ENCODE measurements around the gene DPM2.

Gene DPM2

GRCh38 chr9:127941062-127941960 lies 3.7 kb upstream of the DPM2 start:
- Mint-ChIP-seq H3K36me3 (ENCODE audit: low read depth) (peaks cover 17% of the 10 kb centered on the region), H3K4me3 (no peak overlapping the region), H3K27ac (no peak overlapping the region), H3K4me1 (peaks cover 36% of the 10 kb centered on the region), H3K27me3 (peaks cover 3% of the 10 kb centered on the region), H3K9me3 (no peaks in the 10 kb centered on the region)
- DNase-seq (no peak), ATAC-seq (no peak)

- no peaks in the 10 kb centered on the region for H3K9me3 Mint-ChIP-seq
- no peak overlapping the region for H3K27ac Mint-ChIP-seq
- DNase-seq = no peak
- H3K4me1 Mint-ChIP-seq = peaks cover 43% of the 10 kb centered on the region
- no peak overlapping the region for H3K4me3 Mint-ChIP-seq
- ATAC-seq = no peak
- H3K27me3 Mint-ChIP-seq = peaks cover 3% of the 10 kb centered on the region
- H3K36me3 Mint-ChIP-seq (ENCODE audit: low read depth) = peaks cover 24% of the 10 kb centered on the region
Measured at GRCh38 chr9:127940593-127940992, 2.9 kb upstream of the DPM2 start.

- no peak for DNase-seq
- peak overlapping the region; percentile 35 for H3K4me3 Mint-ChIP-seq
- H3K4me1 Mint-ChIP-seq = peaks cover 42% of the 10 kb centered on the region
- no peak for ATAC-seq
- peaks cover 3% of the 10 kb centered on the region for H3K27me3 Mint-ChIP-seq
- H3K27ac Mint-ChIP-seq = peak overlapping the region; percentile 57
- H3K36me3 Mint-ChIP-seq (ENCODE audit: low read depth) = peaks cover 27% of the 10 kb centered on the region
- no peaks in the 10 kb centered on the region for H3K9me3 Mint-ChIP-seq
Measured at GRCh38 chr9:127938298-127938690, 640 bp upstream of the DPM2 start.

DNA sequence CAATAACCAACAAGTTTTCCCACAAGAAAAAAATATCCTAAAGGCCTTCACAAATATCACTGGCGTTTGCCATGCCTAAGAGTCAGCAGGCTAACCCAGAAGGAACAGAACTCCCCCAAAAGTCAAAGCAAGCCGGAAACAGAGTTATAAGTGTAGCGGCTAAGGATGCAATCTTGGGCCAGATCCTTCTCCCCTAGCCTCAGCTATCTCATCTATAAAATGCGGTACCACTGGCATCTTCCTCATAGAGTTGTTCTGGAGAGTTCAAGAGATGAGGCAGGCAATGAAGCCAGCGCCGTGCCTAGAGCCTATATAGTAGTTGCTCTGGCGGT lies 632 bp downstream of the DPM2 start:
- no peak for ATAC-seq
- Mint-ChIP-seq H3K27me3 (peaks cover 3% of the 10 kb centered on the region), H3K36me3 (ENCODE audit: low read depth) (peaks cover 21% of the 10 kb centered on the region), H3K4me1 (peaks cover 38% of the 10 kb centered on the region), H3K9me3 (no peaks in the 10 kb centered on the region), H3K4me3 (peak overlapping the region; percentile 91), H3K27ac (peak overlapping the region; percentile 89)
- no peak for DNase-seq

DNA sequence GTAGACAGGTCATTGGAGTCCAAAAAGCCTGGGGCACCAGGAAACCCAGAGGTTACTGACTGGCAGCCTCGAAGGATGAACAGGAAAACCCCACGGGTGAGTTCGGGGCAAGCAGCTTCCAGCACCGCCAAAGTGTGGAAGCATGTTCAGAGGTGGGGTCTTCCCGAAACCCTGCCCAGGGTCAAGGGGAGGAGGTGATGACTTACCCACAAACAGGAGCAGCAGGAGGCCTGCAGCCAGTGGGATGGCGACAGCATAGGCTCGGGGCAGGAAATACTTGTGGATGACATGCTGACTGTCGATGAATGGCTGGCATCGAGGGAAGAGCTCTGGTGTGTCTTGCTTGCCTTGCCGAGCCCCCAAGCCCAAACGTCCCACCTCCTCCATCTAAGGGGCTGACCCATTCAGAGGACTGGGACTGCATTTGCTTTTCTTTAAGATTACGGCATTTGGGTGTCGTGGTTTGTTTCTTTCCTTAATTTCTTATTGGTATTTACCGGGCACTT lies 1.3 kb downstream of the DPM2 start:
- peak overlapping the region; percentile 89 for H3K27ac Mint-ChIP-seq
- DNase-seq = no peak
- H3K9me3 Mint-ChIP-seq = no peaks in the 10 kb centered on the region
- ATAC-seq = no peak
- peak overlapping the region; percentile 91 for H3K4me3 Mint-ChIP-seq
- H3K4me1 Mint-ChIP-seq = peaks cover 40% of the 10 kb centered on the region
- peaks cover 3% of the 10 kb centered on the region for H3K27me3 Mint-ChIP-seq
- H3K36me3 Mint-ChIP-seq (ENCODE audit: low read depth) = peaks cover 21% of the 10 kb centered on the region

GRCh38 chr9:127935765-127936221 lies 1.9 kb downstream of the DPM2 start:
- ATAC-seq (peak; percentile 37), DNase-seq (no peak)
- Mint-ChIP-seq H3K4me1 (peaks cover 46% of the 10 kb centered on the region), H3K9me3 (no peaks in the 10 kb centered on the region), H3K27me3 (peaks cover 3% of the 10 kb centered on the region), H3K27ac (peak overlapping the region; percentile 76), H3K36me3 (ENCODE audit: low read depth) (peaks cover 21% of the 10 kb centered on the region), H3K4me3 (peak overlapping the region; percentile 91)

DNA sequence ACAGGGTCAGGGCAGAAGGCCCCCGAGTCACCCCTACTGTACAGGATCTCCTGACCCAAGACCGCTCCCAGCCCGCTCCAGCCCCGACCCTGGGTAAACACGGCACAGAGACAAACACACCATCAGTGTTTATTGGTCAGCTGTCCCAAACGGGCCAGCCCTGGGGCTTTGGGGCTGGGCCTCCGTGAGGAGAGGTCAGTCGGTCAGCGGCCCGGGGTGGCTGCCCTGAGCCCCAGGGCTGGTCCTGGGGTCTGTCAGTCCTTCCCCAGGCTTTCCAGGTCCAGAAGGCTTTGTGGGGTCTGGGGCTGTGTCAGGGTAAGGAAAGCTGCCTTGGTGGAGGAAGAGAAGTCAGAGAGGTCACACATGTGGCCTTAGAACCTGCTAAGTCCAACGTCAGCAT lies 2.7 kb downstream of the DPM2 start:
- H3K36me3 Mint-ChIP-seq (ENCODE audit: low read depth) = peaks cover 17% of the 10 kb centered on the region
- DNase-seq (no peak), ATAC-seq (no peak)
- peaks cover 50% of the 10 kb centered on the region for H3K4me1 Mint-ChIP-seq
- peak overlapping the region; percentile 60 for H3K27ac Mint-ChIP-seq
- H3K9me3 Mint-ChIP-seq = no peaks in the 10 kb centered on the region
- peaks cover 4% of the 10 kb centered on the region for H3K27me3 Mint-ChIP-seq
- H3K4me3 Mint-ChIP-seq = no peak overlapping the region

DNA sequence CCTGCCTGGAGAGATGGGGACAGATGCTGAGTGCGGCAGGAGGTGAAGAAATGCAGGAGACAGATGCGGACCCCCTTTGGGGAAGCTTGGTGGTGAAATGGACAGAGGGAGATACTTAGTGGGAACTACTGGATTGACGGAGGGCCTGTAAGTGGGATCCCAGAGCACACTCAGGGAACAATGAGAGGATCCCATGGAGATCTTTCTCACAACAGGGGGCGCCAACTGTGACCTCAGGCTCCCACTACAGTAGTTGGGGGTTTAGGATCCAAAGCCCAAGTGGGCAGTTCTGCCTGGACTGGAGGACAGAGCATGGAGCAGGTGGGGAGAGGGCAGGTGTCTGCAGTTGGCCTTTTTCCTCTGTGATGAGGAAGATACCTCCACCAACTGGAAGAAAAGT lies 3.4 kb downstream of the DPM2 start:
- H3K9me3 Mint-ChIP-seq = no peaks in the 10 kb centered on the region
- DNase-seq (no peak), ATAC-seq (no peak)
- H3K27me3 Mint-ChIP-seq = peaks cover 9% of the 10 kb centered on the region
- H3K27ac Mint-ChIP-seq = no peak overlapping the region
- peaks cover 52% of the 10 kb centered on the region for H3K4me1 Mint-ChIP-seq
- no peak overlapping the region for H3K4me3 Mint-ChIP-seq
- peaks cover 17% of the 10 kb centered on the region for H3K36me3 Mint-ChIP-seq (ENCODE audit: low read depth)

DNA sequence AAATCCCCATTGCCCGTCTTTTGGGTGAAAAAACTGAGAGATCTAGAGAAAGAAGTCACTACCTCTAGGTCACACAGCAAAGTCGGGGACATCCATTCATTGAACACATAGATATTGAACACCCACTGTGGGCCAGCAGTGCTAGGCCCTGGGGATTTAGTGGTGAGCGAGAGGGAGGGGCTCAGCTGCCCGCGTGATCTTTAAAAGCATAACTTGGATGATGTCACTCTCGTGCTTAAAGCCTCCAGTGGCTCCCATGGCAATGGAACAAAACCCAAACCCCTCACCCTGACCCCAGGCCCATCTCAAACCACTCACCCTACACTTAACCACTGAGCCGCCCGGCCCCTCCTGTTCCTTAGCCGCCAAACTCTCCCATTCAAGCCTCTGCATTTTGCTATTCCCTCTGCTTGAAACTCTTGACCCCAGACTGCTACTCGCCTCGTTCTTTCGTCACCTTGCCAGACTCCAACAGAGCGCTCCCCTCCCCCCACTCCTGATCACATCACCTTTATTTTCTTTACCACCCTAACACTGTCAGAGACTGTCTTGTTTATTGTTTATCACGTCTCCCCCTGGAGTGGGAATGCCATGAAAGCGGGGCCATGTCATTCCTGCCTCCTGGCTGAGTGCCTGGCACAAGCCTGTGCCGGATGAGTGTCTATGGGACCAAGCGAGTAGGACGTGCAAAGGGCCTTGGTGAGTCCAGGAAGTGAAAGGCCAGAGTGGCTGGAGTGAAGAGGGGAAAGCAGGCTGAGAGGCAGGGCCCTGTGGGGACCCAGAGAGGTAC lies 6.4 kb downstream of the DPM2 start:
- peaks cover 13% of the 10 kb centered on the region for H3K27me3 Mint-ChIP-seq
- peaks cover 12% of the 10 kb centered on the region for H3K36me3 Mint-ChIP-seq (ENCODE audit: low read depth)
- peak overlapping the region; percentile 67 for H3K4me3 Mint-ChIP-seq
- ATAC-seq (no peak), DNase-seq (no peak)
- peaks cover 43% of the 10 kb centered on the region for H3K4me1 Mint-ChIP-seq
- no peaks in the 10 kb centered on the region for H3K9me3 Mint-ChIP-seq
- H3K27ac Mint-ChIP-seq = no peak overlapping the region

- H3K9me3 Mint-ChIP-seq = no peaks in the 10 kb centered on the region
- ATAC-seq = peak; percentile 54
- H3K4me1 Mint-ChIP-seq = peaks cover 35% of the 10 kb centered on the region
- peak within 1 kb of the TSS; percentile 52 for H3K27ac Mint-ChIP-seq
- peaks cover 13% of the 10 kb centered on the region for H3K27me3 Mint-ChIP-seq
- DNase-seq = peak; percentile 81
- peak within 1 kb of the TSS; percentile 67 for H3K4me3 Mint-ChIP-seq
- H3K36me3 Mint-ChIP-seq (ENCODE audit: low read depth) = peaks cover 4% of the 10 kb centered on the region
Measured at GRCh38 chr9:127930231-127931091, 7.2 kb downstream of the DPM2 start, which contains the start of gene PIP5KL1. Gene PIP5KL1 (minus strand): TSS chr9:127930777. CDS start chr9:127930752, 25 bp downstream.

DNA sequence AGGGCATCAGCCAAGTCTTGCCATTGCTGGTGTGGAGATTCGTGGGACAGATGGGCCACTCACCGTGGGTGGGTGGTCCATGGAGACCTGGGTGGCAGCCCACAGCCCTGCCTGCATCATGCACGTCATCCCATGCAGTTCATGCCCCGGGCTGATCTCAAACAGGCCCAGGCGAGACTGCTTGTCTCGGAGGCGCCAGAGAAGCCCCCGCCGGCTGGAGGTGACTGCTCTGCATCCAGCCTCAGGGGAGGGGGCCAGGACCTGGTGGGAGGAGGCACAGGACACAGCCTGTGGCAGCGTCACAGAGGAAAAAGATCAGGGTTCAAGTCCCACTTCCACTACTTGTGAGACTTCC lies 8.1 kb downstream of the DPM2 start:
- peaks cover 31% of the 10 kb centered on the region for H3K4me1 Mint-ChIP-seq
- H3K4me3 Mint-ChIP-seq = peak overlapping the region; percentile 53
- H3K27me3 Mint-ChIP-seq = peaks cover 17% of the 10 kb centered on the region
- H3K9me3 Mint-ChIP-seq = no peaks in the 10 kb centered on the region
- ATAC-seq = no peak
- peaks cover 4% of the 10 kb centered on the region for H3K36me3 Mint-ChIP-seq (ENCODE audit: low read depth)
- peak overlapping the region; percentile 52 for H3K27ac Mint-ChIP-seq
- no peak for DNase-seq

GRCh38 chr9:127928676-127929624 lies 8.7 kb downstream of the DPM2 start:
- Mint-ChIP-seq H3K27ac (no peak overlapping the region), H3K4me1 (peaks cover 26% of the 10 kb centered on the region), H3K4me3 (no peak overlapping the region), H3K9me3 (no peaks in the 10 kb centered on the region), H3K36me3 (ENCODE audit: low read depth) (no peaks in the 10 kb centered on the region), H3K27me3 (peaks cover 17% of the 10 kb centered on the region)
- ATAC-seq (no peak), DNase-seq (no peak)

DNA sequence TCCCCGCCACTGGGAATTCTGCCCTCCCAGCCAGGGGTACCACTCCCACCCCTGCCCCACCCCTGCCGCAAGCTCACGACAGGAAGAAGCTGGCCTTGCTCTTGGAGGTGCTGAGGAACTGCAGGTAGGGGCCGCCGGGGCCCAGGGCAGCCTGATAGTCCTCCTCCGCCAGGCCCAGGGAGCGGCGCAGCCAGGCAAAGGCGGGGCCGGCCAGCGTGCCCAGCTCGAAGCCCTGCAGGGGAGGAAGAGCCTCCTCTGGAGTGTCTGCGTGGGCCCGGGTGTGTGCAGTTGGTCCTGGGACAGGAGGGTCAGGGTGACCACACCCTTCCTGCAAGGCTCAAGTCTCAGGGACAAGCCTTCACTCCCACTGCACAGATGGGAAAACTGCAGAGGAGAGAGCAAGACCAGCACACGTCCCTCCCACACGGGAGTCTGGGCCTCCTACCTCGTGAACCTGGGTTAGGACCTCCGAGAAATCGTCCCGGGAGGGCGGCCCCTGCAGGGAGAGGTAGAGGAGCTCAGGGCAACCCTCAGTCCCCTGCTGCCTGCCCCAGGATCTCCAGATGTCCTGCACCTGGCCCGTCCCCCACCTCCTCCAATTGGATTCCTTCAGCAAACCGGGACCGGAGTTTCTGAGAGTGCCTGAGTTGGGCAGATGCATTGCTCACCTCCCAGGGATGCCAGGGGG lies 9.5 kb downstream of the DPM2 start:
- ATAC-seq = no peak
- H3K27ac Mint-ChIP-seq = no peak overlapping the region
- H3K4me3 Mint-ChIP-seq = no peak overlapping the region

More for the DNA sequence above, 9.5 kb downstream of the DPM2 start:
- no peak for DNase-seq
- Mint-ChIP-seq H3K4me1 (peaks cover 25% of the 10 kb centered on the region), H3K36me3 (ENCODE audit: low read depth) (no peaks in the 10 kb centered on the region), H3K9me3 (no peaks in the 10 kb centered on the region), H3K27me3 (peaks cover 19% of the 10 kb centered on the region)
